ENCODE data around the gene POLR1A.

POLR1A gene

GRCh38 chr2:86021396-86022378 lies 84.0 kb downstream of the POLR1A start:
- DNase-seq (ENCODE audit: low read depth in 2 of 2) = no peak

- no peak for DNase-seq (ENCODE audit: low read depth in 2 of 2)
These were observed 84.7 kb downstream of the POLR1A start for GRCh38 chr2:86020984-86021383.

- DNase-seq (ENCODE audit: low read depth in 2 of 2) = no peak
These were observed 86.6 kb downstream of the POLR1A start for GRCh38 chr2:86019121-86019520.

- DNase-seq (ENCODE audit: low read depth in 2 of 2) = no peak
These were observed 87.5 kb downstream of the POLR1A start for GRCh38 chr2:86017901-86018896.

GRCh38 chr2:86016581-86016980 lies 89.1 kb downstream of the POLR1A start:
- DNase-seq (ENCODE audit: low read depth in 2 of 2) = no peak

- no peak for DNase-seq (ENCODE audit: low read depth in 2 of 2)
These were observed 90.0 kb downstream of the POLR1A start for GRCh38 chr2:86015699-86016098.

GRCh38 chr2:86015006-86015405 lies 90.7 kb downstream of the POLR1A start:
- DNase-seq (ENCODE audit: low read depth in 2 of 2) = no peak

GRCh38 chr2:86014493-86014892 lies 91.2 kb downstream of the POLR1A start:
- no peak for DNase-seq (ENCODE audit: low read depth in 2 of 2)

- DNase-seq (ENCODE audit: low read depth in 2 of 2) = no peak
These were observed 93.5 kb downstream of the POLR1A start for GRCh38 chr2:86012007-86012712.

GRCh38 chr2:86011449-86011941 lies 94.2 kb downstream of the POLR1A start:
- no peak for DNase-seq (ENCODE audit: low read depth in 2 of 2)

- DNase-seq (ENCODE audit: low read depth in 2 of 2) = no peak
These were observed 95.6 kb downstream of the POLR1A start for GRCh38 chr2:86010083-86010482.

GRCh38 chr2:86006524-86006923 lies 99.2 kb downstream of the POLR1A start:
- DNase-seq (ENCODE audit: low read depth in 2 of 2) = no peak

GRCh38 chr2:86003967-86004366 lies 101.7 kb downstream of the POLR1A start:
- DNase-seq (ENCODE audit: low read depth in 2 of 2) = no peak

- DNase-seq (ENCODE audit: low read depth in 2 of 2) = no peak
These were observed 102.6 kb downstream of the POLR1A start for GRCh38 chr2:86003104-86003503.

- DNase-seq (ENCODE audit: low read depth in 2 of 2) = no peak
These were observed 103.3 kb downstream of the POLR1A start for GRCh38 chr2:86002375-86002774.

- no peak for DNase-seq (ENCODE audit: low read depth in 2 of 2)
These were observed 104.4 kb downstream of the POLR1A start for GRCh38 chr2:86001326-86001725.

- no peak for DNase-seq (ENCODE audit: low read depth in 2 of 2)
These were observed 104.8 kb downstream of the POLR1A start for GRCh38 chr2:86000938-86001312.

- DNase-seq (ENCODE audit: low read depth in 2 of 2) = no peak
These were observed 105.4 kb downstream of the POLR1A start for GRCh38 chr2:86000131-86000937.

GRCh38 chr2:85999061-85999831 lies 106.4 kb downstream of the POLR1A start:
- DNase-seq (ENCODE audit: low read depth in 2 of 2) = no peak
